HG02678 (cell line): ENCODE results near the gene GABRA4.

Source experiments
- ATAC-seq: cut with Tn5 transposase; IDR thresholded peaks from one replicate; pipeline ENCODE4 v1.9.1; 2021; ENCODE audit warnings: mild to moderate bottlenecking, moderate library complexity; ENCODE audit not compliant: unreplicated experiment

The GABRA4 gene

GRCh38 chr4:46979726-46980125, 13.7 kb downstream of the GABRA4 start:
- ATAC-seq, result no peak

- ATAC-seq, result no peak
Measured at GRCh38 chr4:46979283-46979682, 14.1 kb downstream of the GABRA4 start.

- ATAC-seq, result no peak
Measured at GRCh38 chr4:46977245-46977644, 16.1 kb downstream of the GABRA4 start.

GRCh38 chr4:46975812-46976553, 17.4 kb downstream of the GABRA4 start:
- ATAC-seq, result no peak

GRCh38 chr4:46974891-46975543, 18.4 kb downstream of the GABRA4 start:
- no peak for ATAC-seq

- ATAC-seq, result no peak
Measured at GRCh38 chr4:46968847-46969246, 24.5 kb downstream of the GABRA4 start.

- no peak for ATAC-seq
Measured at GRCh38 chr4:46967631-46968030, 25.8 kb downstream of the GABRA4 start.

- ATAC-seq, result no peak
Measured at GRCh38 chr4:46958742-46959488, 34.5 kb downstream of the GABRA4 start.

- no peak for ATAC-seq
Measured at GRCh38 chr4:46956451-46956850, 36.9 kb downstream of the GABRA4 start.

GRCh38 chr4:46955601-46956000, 37.8 kb downstream of the GABRA4 start:
- ATAC-seq, result no peak

GRCh38 chr4:46954643-46955042, 38.7 kb downstream of the GABRA4 start:
- no peak for ATAC-seq

GRCh38 chr4:46953564-46953963, 39.8 kb downstream of the GABRA4 start:
- ATAC-seq, result no peak

- no peak for ATAC-seq
Measured at GRCh38 chr4:46952451-46952850, 40.9 kb downstream of the GABRA4 start.

GRCh38 chr4:46950826-46951225, 42.6 kb downstream of the GABRA4 start:
- no peak for ATAC-seq

GRCh38 chr4:46949822-46950221, 43.6 kb downstream of the GABRA4 start:
- ATAC-seq, result no peak

- no peak for ATAC-seq
Measured at GRCh38 chr4:46947541-46947940, 45.8 kb downstream of the GABRA4 start.

GRCh38 chr4:46946919-46947536, 46.4 kb downstream of the GABRA4 start:
- no peak for ATAC-seq

GRCh38 chr4:46945062-46945461, 48.3 kb downstream of the GABRA4 start:
- no peak for ATAC-seq

- no peak for ATAC-seq
Measured at GRCh38 chr4:46944345-46944744, 49.0 kb downstream of the GABRA4 start.

GRCh38 chr4:46937493-46937892, 55.9 kb downstream of the GABRA4 start:
- ATAC-seq, result no peak

- ATAC-seq, result no peak
Measured at GRCh38 chr4:46934726-46935125, 58.7 kb downstream of the GABRA4 start.
